Right atrium auricular region (tissue), 2 donors: Measurements from ENCODE around the gene HIRIP3. TPM values are rescaled to one million over a fixed set of nuclear protein-coding genes. Genes with fewer than 3 reads are reported as not detected.

Experiments
- DNase-seq: peaks from one replicate; pipeline ENCODE4 v3.0.0-alpha.2; 2019; ENCODE audit warnings: low spot score
- H3K27ac ChIP-seq, 2 donors: fragments of 200-600 bp; sonication (generic); 1 replicate in 1 of 2; 2 replicates in 1 of 2; pipeline ENCODE4 v1.5.1; 2016 to 2019
- H3K27me3 ChIP-seq, 2 donors: fragments of 200-600 bp; sonication (generic); one replicate each; pipeline versions ENCODE4 v1.5.1 to v1.6.0; 2017 to 2019
- H3K36me3 ChIP-seq: fragments of 200-600 bp; sonication (generic); one replicate; pipeline ENCODE4 v1.5.1; 2016
- H3K4me1 ChIP-seq, 2 donors: fragments of 200-600 bp; sonication (generic); one replicate each; pipeline versions ENCODE4 v1.5.1 to v1.6.0; 2017 to 2019
- H3K4me3 ChIP-seq, 2 donors: fragments of 200-600 bp; sonication (generic); 1 replicate in 1 of 2; 2 replicates in 1 of 2; pipeline ENCODE4 v1.5.1; 2017 to 2019; ENCODE audit warnings: mild to moderate bottlenecking in 1 of 2, moderate library complexity in 1 of 2
- H3K9me3 ChIP-seq, 2 donors: fragments of 200-600 bp; sonication (generic); one replicate each; pipeline ENCODE4 v1.5.1; 2019
- total RNA-seq, 2 donors: library from RNA; depleted of rRNA; stranded (reverse); fragments of >200 nt; gene quantifications; one replicate each; pipeline ENCODE4 v1.1.0, GENCODE V29; 2016
- TF ChIP-seq, protein P1 (sequence below), 2 donors: fragments of 200-600 bp; sonication (generic); IDR thresholded peaks; one replicate each; pipeline ENCODE4 v1.5.1; 2019; ENCODE audit warnings: antibody characterized with exemption in 2 of 2

Gene HIRIP3
- total RNA-seq, 2 donors from 2014 or later, result 10.3 to 11.4 TPM

DNA sequence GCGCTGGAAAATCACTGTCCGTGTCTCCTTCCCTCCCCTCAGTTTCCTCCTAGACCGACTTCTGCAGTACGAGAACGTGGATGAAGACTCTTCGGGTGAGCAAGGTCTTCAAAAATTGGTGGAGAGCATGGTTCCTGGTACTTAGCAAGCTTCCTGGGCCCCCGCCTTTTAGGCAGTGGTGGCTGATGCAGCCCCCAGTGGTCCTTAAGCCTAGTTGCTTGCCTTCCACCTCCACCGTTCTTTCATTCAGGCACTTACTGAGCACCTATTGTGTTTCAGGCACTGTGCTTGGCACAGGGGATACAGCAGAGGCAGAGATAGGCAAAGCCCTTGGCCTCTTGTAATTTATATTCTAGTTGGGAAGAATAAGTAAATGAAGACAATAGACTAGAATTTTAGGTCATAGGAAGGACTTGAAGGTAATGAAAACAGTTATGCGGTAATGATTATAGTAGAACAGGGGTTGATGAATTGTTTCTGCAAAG lies 1.4 kb upstream of the HIRIP3 start:
- DNase-seq, result no peak
- TF ChIP-seq, protein P1, sequence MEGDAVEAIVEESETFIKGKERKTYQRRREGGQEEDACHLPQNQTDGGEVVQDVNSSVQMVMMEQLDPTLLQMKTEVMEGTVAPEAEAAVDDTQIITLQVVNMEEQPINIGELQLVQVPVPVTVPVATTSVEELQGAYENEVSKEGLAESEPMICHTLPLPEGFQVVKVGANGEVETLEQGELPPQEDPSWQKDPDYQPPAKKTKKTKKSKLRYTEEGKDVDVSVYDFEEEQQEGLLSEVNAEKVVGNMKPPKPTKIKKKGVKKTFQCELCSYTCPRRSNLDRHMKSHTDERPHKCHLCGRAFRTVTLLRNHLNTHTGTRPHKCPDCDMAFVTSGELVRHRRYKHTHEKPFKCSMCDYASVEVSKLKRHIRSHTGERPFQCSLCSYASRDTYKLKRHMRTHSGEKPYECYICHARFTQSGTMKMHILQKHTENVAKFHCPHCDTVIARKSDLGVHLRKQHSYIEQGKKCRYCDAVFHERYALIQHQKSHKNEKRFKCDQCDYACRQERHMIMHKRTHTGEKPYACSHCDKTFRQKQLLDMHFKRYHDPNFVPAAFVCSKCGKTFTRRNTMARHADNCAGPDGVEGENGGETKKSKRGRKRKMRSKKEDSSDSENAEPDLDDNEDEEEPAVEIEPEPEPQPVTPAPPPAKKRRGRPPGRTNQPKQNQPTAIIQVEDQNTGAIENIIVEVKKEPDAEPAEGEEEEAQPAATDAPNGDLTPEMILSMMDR (IDR thresholded peaks at IDR 0.05), result no peak
- Histone ChIP-seq H3K27ac (peak overlapping the region in 1 of 2 donors; percentile 93), H3K27me3 (no peaks in the 10 kb centered on the region), H3K4me1 (peaks cover 0 to 24% of the 10 kb centered on the region in 2 donors), H3K4me3 (peak overlapping the region; percentile 58 to 76), H3K9me3 (no peaks in the 10 kb centered on the region), H3K36me3 (peaks cover 16% of the 10 kb centered on the region)

DNA sequence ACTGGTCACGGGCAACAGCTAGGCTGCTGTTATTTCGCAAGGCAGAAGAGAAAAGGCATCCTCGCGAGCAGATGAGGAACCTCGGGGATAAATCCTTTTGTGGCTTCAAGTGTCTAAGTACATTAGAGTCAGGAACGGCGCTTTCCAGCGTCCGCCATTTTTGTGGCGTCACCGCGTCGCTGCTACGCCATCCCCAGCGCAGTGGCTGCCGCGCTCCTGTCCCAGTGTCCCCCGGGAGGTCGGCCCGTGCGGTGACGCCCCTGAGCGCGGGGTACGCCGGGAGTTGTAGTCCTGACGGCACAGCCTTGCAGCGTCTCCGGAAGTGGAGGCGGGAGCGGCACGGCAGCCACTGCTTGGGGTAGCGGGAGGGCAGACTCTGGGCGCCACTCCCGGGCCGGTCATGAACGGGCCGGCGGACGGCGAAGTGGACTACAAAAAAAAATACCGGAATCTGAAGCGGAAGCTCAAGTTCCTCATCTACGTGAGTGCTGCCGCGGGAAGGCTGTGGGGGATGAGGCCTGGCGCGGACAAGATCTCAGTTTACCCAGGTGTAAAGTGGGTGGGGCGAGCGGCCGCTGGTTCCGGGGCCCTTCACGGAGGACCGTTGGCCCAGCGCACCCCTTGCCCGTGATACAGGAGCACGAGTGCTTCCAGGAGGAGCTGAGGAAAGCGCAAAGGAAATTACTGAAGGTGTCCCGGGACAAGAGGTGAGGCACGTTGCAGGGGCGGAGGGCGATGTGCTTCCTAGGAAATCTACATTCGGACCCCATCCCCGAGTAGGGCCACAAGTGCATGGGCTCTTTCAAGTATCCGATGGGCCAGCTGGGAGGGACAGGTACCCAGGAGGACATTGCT lies 721 bp upstream of the HIRIP3 start, which contains the start of gene INO80E:
Gene INO80E, plus strand, starts transcription at position 331 of the 855 bp plus-strand sequence. Its CDS starts 70 bp downstream, at position 401.
- H3K4me3 ChIP-seq, result peak within 1 kb of the TSS; percentile 58 to 76
- no peaks in the 10 kb centered on the region for H3K9me3 ChIP-seq
- H3K36me3 ChIP-seq, result peaks cover 23% of the 10 kb centered on the region
- peaks cover 0 to 24% of the 10 kb centered on the region in 2 donors for H3K4me1 ChIP-seq
- TF ChIP-seq, protein P1 (IDR thresholded peaks at IDR 0.05), result no peak
- H3K27ac ChIP-seq, result peak within 1 kb of the TSS; percentile 91 to 93
- peak; percentile 98 for DNase-seq
- H3K27me3 ChIP-seq, result no peaks in the 10 kb centered on the region

- Histone ChIP-seq H3K4me3 (peak overlapping the region; percentile 58 to 76), H3K9me3 (no peaks in the 10 kb centered on the region), H3K36me3 (peaks cover 31% of the 10 kb centered on the region), H3K27ac (peak overlapping the region; percentile 91 to 93), H3K27me3 (no peaks in the 10 kb centered on the region), H3K4me1 (peaks cover 0 to 24% of the 10 kb centered on the region in 2 donors)
- no peak for DNase-seq
- TF ChIP-seq, protein P1 (IDR thresholded peaks at IDR 0.05), result no peak
These were observed 655 bp downstream of the HIRIP3 start for GRCh38 chr16:29994600-29995323.

DNA sequence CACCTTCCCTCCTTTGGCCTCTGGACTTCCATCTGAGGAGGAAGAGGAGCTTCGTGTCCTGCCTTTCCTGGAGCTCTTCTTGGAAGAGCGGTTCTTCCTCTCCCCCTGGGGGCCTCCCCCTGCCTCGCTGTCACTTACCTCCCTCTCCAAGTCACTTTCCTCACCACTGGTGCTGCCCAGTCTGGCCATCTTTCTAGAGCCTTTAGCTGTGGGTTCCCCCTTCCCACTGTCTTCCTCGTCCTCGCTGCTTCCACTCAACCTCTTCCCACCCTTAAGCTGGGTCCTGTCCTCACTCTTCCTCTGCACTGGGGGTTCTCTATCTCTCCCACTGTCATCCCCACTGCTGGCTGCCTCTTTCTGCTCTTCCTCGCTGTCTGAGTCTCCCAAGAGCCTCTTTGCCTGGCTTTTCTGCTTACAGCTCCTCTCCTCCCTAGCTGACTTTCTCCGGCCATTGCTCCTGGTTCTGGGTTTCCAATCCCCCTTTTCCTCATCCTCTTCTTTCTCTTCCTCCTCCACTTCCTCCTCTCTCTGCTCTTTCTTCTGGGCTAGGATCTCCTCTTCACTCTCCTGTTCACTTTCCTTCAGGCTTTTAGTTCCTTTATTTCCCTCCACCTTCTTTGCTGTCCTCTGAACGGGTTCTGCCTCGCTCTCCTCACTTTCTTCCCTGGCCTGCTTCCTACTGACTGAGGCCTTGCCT lies 1.4 kb downstream of the HIRIP3 start:
- Histone ChIP-seq H3K27me3 (no peaks in the 10 kb centered on the region), H3K27ac (no peak overlapping the region), H3K4me1 (peaks cover 0 to 24% of the 10 kb centered on the region in 2 donors), H3K9me3 (no peaks in the 10 kb centered on the region), H3K4me3 (no peak overlapping the region), H3K36me3 (peaks cover 38% of the 10 kb centered on the region)
- DNase-seq, result no peak
- TF ChIP-seq, protein P1 (IDR thresholded peaks at IDR 0.05), result no peak

DNA sequence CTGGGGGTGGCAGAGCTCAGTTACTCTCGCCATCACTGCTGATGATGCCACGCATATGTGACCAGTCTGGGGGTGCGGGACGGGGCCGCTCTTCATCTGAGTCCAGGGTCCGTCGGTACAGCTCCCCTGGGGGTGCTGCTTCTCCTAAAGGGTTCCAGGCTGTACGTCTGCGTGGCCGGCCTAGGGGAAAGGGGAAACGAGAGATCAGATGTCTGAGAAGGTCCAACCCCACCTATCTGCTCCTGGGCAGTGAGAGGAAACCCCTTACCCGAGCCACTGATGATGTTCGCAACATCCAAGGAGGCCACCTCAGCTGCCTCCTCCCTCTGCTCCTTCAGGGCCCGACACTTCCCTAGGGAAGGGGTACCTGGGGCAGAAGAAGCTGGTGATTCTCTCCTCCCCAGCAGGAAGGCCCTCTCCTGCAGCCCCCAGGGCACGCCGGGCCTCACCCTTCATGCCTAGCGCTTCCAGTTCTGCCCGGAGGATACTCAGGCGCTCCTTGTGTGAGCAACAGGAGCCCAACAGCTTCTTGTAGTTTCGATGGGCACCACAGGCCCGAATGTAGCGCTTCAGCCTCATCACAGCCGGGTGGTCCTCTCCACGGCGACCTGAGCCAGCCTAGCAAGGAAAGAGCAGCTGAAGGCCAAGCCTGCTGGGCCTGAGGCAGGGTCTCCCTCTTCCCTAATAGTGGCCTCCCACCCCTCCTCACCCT lies 2.1 kb downstream of the HIRIP3 start:
- Histone ChIP-seq H3K27me3 (no peaks in the 10 kb centered on the region), H3K9me3 (no peaks in the 10 kb centered on the region), H3K4me1 (peaks cover 0 to 24% of the 10 kb centered on the region in 2 donors), H3K36me3 (peaks cover 45% of the 10 kb centered on the region), H3K27ac (no peak overlapping the region), H3K4me3 (no peak overlapping the region)
- no peak for DNase-seq
- TF ChIP-seq, protein P1 (IDR thresholded peaks at IDR 0.05), result no peak
